ENCODE measurements around the gene CDK6.
A peak's percentile ranks its signal among the peaks of the same experiment; 100 is the strongest.

Gene CDK6

DNA sequence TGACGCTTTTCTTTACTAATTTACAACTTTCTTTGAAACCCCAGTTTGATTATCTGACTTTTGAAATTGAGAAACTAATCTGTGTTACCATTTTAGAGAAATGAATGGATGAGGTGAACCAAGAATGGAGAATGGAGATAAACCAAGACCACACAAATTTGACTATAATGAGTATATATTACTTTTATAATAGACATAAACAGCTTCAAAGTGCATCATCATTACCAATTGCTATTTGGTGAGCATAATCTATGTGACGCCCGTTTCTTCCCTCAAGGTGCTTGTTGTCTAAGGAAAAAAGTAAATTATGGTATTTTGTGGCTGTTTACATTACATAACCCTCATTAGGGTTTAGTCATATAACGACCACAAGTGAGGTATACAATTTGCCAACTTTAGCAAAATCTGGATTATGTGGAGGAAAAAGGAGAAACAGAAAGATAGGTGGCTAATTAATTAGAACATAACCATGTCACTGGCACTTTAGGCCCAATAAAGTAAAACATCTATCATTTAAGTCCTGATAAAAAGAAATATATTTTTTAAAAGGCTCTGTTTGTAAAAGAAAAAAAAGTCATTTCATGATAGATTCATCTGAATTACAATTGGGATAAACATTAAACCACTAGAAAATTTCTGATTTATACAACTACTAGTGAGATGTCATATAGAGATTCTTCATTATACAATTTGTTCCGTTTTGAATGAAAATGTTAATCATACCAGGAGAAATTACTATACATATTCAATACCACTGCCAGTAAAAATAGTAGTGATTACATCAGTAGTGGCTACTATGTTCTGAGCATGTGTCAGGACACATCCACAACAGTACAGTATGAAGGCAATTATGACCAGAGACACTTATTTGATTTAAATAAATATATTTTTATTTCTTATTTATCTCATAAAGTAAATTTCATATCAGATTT is 128.0 kb downstream of the CDK6 start:
- DNase-seq (ENCODE audit: low read depth): no peak

DNA sequence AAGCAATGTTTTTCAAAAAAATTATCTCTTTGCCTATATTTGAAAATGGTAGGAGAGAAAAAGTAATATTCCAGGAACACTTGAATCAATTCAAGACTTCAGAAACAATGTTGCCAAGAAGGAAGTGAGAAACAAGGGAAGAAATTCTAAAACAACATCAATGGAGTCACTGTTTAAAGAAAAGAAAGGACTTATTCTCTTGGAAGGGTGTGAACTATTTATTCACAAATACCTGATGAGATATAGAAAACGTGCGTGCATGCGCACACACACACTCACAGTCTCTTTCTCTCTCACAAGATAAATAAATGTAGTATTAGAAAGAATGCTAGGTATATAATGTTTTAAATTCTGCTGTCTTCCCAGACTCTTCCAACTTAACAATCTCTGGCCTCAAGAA is 128.9 kb downstream of the CDK6 start:
- no peak for DNase-seq (ENCODE audit: low read depth)

DNA sequence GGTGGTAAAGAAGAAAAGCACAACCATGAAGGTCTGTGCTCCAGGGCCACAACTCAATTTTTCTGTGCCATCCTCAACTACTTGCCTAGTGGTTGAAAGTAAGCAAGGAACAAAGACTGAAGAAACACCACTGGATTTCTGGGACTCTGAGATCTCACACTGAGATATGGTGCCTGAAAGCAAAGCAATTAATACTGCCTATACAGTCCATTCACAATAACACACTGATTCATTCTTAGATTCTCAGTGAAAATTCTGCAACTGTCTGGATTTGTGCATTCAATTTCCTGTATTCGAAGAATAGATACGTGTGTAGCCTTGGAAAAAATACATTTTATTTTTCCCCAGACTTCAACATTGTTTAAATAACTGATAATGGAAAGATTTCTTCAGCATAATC is 129.8 kb downstream of the CDK6 start:
- DNase-seq (ENCODE audit: low read depth): no peak

DNA sequence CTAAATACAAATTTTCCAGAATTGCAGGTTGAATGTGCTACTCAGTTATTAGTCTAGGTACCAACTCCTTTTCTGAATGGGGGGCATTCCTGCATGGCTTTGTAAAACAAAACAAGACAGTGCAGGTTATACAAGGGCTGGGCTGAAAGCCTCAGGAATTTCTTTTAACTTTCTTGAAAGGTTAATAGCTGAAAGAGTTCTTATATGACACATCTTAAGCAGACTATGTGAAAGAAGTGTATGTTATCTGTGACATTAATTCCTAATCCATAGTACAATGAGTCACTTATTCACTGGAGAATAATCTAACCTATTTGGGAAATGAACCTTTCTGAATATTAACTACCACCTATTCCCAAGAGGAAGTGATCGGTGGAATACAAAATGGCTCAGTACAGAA is 130.5 kb downstream of the CDK6 start:
- DNase-seq (ENCODE audit: low read depth): no peak

DNA sequence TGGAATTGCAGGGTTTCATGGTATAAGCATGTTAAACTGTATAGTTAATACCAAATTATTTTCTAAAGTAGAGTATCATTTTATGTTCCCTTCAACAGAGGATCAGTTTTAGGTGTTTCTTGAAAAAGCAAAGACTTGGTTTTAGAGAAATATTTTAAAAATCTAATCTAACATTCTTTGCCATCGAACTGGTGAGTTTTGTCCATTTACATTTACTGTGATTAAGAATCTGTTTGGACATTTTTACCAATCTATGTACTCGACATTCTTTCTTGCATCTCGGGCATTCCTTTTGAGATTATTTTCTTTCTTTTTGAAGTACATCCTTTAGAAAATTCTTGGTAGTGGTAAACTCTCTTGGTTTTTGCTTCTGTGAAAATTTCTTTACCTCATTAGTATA is 131.5 kb downstream of the CDK6 start:
- no peak for DNase-seq (ENCODE audit: low read depth)

DNA sequence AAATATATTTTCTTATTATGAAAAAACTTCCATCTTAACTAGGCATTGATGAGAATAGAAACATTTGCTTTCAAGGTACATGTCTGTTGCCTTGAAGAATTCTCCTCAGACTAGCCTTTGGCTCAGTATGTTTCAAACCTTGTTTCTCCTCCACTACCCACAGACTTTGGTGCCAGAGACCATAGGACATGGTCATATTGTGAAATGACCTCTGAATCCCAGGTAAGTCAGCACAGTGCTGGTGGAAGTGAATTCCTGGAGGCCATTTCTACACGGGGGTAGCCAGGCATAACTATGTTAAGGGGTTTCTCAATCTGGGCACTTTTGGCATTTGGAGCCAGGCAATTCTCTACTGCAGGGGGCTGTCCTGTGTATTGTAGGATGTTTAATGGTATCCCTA is 133.8 kb downstream of the CDK6 start:
- DNase-seq (ENCODE audit: low read depth): no peak

DNA sequence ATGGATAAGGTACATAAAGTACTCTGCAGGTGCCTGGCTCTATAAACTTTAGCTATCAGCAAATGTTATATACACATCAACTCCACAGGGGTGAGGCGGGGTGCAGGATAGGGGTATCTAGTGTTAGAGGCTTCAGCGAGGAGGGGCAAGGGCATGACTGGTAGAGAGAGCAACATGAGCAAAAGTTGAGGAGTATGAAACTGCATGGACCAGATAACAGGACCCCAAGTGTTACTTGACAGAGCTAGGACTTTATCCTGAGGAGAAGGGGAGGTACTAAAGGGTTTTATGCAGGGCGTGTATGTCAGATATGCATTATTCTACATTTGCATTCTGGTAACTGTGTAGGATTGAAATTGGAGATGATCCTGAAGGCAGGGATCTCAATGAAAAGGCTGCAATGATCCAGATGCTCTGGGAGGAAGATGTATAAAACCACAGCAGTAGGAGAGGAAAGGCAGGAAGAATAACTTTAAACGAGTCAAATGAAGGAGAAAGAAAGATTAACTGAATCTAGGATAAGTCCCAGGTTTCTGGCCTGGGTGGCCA is 136.3 kb downstream of the CDK6 start:
- DNase-seq (ENCODE audit: low read depth): no peak

DNA sequence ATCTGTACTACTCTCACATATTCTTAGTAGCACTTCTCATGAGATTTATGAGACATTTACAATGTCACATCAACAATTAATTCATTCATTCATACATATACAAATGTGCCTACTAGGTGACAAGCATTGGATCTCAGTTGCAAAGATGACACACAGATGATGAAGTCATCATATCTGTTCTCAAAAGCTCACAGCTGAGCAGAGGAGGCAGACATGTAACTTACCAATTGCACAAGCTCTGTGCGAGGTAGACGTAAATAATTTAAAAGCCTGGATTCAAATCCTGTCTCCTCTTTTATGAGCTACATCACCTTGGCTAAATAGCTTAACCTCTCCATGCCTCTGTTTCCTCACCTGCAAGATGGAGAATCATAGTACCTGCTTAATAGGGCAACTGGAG is 136.8 kb downstream of the CDK6 start:
- DNase-seq (ENCODE audit: low read depth): no peak

DNA sequence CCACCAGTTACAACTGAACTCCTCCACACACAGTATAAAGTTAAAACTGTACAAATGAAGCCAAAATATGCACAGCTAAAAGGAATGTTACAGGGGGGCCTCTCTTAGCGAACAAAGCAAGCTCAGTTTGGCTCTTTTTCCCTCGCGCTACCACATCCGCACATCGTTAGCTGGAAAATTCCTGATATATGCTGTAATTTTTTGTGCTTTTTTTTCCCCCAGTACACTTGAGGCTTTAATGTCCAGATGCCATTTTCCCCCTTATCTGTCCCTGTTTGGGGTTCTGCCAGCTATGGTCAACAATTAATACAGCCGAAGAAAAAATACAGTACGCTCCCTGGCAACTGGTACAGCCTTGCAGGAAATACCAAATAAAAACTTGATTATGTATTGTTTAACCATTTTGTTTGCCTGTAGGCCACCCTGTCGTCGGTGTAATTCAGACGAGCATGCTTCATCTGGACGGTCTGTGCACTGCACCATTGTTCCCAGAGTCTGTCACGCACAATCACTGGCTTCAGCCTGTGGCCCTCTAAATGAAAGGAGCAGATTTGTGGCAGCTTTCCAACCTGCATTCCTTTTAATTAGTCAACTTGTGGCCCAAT is 138.0 kb downstream of the CDK6 start:
- DNase-seq (ENCODE audit: low read depth): no peak

DNA sequence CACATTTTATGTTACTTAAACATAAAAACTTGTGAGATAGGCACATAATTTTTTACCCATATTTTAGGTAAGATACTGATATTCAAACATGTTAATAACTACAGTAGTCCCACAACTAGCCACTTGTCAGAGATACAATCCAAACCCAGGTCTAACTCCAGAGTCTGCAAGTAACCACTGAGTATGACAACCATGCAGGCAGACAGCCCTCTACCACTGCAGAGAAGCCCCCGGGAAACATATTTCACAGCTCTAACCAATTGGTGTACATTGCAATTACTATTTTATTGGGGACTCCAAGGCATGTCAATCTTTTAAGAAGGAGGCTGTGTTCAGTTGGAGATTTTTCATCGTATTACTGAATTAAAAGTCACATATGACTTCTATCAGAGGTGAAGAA is 139.0 kb downstream of the CDK6 start:
- no peak for DNase-seq (ENCODE audit: low read depth)

DNA sequence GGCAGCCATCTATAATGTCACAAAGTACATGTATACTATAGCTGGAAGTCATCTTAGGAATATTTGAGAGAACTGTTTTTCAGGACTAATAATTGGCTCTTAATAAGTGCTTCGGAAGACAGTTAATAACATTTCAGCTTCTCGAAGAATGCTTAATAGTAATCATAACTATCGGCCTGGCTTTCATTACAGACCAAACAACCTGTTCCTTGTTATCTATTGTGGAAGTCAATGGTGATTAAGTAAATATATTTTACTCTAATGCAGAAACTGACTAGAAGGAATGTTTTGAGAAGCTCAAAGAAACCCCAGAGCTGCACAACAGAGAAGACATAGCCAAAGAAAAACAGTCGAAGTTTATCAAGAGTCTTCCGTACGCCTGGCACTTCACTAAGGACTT is 139.4 kb downstream of the CDK6 start:
- no peak for DNase-seq (ENCODE audit: low read depth)

DNA sequence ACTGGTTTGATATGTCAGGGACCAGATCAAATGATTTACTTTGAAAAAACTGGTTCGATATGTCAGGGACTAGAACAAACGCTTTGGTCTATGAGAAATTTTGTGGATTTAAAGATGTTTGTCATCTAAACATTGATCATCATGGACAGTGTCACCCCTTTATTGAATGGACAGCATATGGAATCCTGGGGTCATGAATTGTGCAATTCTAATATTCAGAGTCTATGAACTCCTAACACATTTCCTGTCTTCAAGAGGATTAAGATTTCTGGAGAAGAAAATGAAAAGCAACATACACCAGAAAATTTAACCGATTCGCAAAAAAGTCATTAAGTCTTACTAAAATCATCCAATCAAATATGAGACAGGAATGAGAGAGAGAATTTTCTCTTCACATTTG is 139.8 kb downstream of the CDK6 start:
- DNase-seq (ENCODE audit: low read depth): no peak

DNA sequence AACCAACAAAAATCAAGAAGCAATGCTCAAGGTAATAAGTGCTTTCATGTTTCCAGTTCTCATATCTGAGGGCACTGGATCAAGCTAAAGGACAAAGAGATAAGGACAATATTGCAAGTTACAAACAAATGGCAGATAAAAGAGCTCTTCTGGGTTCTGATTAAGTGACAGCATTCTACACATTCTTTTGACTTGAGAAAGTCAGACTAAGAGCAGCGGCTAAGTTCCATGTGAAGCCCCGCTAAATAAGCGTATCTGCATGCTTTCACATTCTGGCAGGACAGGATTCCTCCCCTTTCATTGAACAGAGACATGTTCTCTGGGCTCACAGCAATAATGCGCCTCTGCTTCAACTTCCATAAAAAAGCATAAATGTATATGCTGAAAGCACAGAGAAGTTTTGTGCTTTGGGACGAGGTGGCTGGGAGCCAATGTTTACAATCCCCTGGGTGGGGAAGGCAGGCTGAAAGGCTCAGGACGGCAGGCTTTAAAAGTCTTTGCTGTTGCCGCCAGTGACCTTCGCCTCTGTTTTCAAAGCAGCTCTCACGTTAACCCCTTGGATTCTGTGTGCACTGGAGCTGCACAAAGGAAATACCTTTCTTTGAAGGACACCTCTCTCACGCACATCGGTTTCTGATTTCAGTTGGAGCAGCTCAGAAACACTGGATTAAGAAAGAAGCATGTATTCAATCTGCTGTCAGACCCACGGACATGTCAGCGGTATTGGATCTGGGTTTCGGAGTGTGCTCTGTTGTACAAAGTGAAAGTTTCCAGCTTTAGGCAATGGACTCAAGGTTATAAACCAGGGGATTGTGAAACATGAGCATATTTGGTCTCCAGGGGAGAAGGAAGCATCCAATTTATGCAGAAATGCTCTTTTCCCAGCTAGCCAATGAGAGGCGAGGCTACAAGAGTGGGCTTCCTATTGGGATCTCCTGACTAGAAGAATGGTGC is 140.8 kb downstream of the CDK6 start:
- no peak for DNase-seq (ENCODE audit: low read depth)

DNA sequence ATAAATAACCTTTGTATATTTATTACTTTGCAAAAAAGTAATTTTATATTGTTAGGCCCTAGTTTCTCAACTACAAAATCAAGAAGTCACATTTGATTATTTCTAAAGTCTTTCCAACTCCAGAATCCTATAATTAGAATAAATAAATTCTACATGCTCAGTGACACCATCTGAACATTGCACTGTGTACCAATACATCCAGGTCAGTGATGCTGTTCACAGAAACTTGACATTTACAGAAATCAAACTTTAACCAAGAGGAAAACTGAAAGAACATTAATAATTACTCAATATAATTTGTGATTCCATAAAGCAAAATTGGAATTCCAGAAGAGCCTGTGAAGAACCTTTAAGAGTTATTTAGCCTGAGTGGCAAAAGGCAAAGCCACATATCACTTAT is 142.2 kb downstream of the CDK6 start:
- no peak for DNase-seq (ENCODE audit: low read depth)

DNA sequence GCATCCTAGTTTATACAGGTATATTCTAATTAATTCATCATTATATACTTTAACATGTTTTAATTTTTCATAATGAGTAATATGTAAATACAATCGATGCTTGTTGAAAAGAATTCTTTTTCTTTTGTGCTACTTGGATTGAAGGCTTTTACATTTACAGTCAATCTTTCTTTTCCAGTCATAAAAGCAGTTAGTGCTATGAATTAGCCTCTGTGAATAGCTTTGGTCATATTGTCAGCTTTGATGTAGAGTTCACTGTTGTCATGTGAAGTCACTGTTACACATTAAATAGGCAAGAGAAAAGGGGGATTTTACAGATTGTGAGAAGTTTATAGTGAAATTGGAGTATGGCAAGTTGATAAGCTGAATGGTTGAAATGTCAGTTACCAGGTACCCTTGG is 142.9 kb downstream of the CDK6 start:
- DNase-seq (ENCODE audit: low read depth): no peak

DNA sequence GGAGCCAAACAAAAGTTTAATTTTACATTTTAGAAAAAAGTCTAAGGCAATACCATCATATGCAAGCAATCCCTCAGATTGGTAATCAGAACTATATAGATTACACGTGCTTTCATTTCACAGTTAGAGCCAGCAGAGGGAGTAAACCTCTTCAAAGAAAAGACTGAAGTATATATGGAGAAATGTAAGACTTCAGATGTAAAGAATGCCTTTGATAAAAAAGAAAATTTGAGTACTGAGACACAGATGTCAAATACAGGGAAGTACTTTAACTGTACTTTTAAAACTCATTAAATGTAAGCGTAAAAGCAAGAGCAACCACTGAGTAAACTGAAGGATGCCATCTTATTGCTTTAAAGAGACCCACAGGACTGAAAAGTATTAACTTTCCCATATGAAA is 144.8 kb downstream of the CDK6 start:
- DNase-seq (ENCODE audit: low read depth): no peak

DNA sequence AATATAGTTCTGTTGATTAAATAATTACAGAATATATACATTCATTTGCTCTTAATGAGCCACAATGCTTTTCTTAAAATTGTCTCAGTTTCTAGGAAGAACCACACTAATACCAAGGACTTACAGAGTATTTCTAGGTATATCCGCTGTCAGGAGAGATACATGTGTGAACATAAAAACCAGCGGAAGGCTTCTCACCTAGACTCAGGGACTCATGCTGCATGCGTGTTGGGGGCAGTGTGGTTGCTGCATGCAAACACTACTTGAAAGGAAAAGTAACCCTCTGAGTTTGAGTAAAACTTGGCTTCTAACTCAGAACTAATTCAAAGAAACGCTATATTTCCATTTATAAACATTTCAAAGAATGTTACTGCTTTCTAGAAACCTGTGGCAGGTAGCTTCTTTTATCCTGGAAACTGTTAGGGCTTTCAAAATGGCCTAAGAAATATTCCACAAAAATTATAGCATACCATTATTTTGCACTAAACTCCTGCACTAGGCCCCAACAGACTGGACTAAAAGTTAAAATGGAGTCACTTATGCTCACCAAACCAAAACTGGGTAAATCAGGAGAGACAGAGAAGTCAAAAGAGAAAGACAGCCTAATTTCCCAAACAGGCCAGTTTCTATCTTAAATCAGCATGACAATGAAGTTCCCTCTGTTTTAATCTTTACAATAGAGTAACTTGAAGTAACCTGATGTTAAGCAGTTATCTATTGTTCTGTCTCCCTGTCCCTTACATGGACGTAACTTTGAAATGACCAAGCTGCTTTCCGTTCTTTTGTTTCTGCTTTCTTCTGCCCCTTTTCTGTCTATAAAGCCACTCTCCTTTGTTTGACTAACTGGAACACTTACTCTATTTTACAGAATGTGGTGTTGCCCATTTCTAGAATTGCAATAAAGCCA is 151.0 kb downstream of the CDK6 start:
- peak; percentile 26 for DNase-seq (ENCODE audit: low read depth)

DNA sequence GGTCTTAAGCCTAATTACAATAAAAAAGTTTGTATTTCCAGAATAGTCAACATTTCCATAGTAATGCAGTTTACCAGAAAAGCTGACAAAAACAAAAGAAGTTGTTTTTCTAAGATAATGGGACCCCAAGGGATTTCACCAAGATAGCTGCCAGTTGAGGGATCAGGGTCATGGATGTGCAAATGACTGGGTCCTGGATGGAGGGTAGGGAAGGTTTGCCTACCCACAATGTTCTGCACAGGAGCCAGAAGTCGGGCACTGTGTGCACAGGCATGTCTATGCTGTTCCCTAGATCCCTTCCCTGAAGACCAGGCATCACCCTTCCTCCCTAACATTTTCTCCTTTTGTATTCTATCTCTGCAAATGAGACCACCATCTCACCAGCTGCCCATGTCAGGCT is 152.1 kb downstream of the CDK6 start:
- DNase-seq (ENCODE audit: low read depth): no peak

DNA sequence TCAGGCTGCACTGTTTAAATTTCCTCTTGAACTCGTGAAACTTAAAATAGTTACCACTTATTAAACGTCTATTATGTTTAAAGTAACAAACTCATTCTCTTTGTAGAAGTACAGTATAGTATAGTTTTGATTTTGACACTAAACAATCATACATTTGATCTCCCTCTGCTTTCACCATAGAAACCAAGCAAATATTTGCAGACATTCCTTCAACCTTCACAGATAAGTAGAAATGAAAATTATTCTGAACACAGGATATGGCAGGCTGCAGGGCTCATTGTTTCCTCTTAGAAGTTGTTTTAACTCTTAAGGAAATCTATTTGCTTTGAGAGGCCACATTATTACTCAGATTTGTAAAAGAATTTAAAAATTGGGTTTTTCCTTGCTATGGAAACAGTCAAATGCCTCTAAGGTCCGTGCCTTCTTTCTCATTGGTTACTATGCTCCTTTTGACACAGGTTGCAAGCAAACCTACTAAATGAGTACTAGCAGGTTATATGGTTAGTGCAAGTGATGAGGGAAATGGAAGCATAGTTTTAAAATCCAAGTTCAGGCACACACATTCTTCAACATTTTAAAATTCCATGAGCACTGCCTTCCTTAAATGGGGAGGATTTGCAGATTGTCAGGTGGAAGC is 153.4 kb downstream of the CDK6 start:
- no peak for DNase-seq (ENCODE audit: low read depth)

DNA sequence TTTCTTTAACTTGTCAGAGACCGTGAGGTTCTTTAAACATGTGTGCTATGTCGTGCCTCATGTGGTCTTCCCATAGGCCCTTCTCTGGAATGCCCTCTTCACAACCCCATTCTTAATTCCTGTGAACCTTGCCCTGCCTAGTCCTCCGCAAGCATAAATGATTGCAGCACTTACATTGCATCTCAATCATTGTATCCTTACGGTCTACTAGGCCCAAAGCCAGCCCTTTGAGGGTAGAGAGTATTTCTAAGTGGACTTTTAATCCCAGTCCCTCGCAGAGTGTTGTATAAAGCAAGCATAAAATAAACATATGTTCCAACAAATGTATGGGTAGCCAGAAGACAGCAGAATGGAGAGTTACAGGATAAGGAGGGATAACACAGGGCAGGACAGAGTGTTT is 154.0 kb downstream of the CDK6 start:
- no peak for DNase-seq (ENCODE audit: low read depth)

DNA sequence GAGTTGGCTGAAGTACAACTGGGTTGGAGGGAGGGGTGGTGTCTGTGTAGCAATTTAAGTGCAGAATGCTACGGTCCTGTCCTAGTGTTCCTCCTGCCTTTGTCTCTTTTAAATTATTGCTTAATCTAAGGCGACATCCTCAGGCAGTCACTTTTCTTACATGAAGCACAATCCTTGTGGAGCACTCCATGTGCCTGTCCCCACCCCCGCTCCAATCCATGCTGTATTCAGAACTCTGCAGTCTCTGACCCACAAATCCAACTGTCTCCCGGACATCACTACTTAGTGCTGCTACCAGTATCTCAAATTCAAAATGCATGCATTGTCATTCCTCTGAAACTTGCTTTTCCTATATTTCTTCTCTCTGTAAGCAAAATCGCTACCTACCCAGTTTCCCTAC is 154.7 kb downstream of the CDK6 start:
- no peak for DNase-seq (ENCODE audit: low read depth)

Measured in activated T-cell treated with anti-CD3 and anti-CD28 coated beads for 1 hour (primary cell).